Osteoblast (primary cell): ENCODE data around the gene PLSCR4. TPM values are rescaled to one million over a fixed set of nuclear protein-coding genes. Genes with fewer than 3 reads are reported as not detected.
A peak's percentile ranks its signal among the peaks of the same experiment; 100 is the strongest.
"Not testable (repeated sequence)": the region's sequence is repeated elsewhere in the genome, so short reads cannot be mapped to it uniquely, and the experiment has no call there.

Source experiments
- DNase-seq: peaks from one replicate; pipeline ENCODE4 v3.0.0; 2011; ENCODE audit warnings: low spot score, mixed read lengths; ENCODE audit not compliant: insufficient read length; ENCODE audit errors: missing footprints
- H2AFZ ChIP-seq: 2 replicates; pipeline ENCODE4 v1.6.0; 2011; ENCODE audit warnings: mild to moderate bottlenecking, low read length
- H3K27ac ChIP-seq: 2 replicates; pipeline ENCODE4 v1.5.1; 2011; ENCODE audit warnings: mild to moderate bottlenecking, low read depth, low read length, moderate library complexity
- H3K27me3 ChIP-seq: 2 replicates; pipeline ENCODE4 v1.6.0; 2012; ENCODE audit warnings: mild to moderate bottlenecking, control low read depth, inconsistent platforms, low read length, moderate library complexity; ENCODE audit not compliant: insufficient read depth
- H3K36me3 ChIP-seq: 2 replicates; pipeline ENCODE4 v1.5.1; 2011; ENCODE audit warnings: mild to moderate bottlenecking, low read length, control low read depth, moderate library complexity; ENCODE audit not compliant: insufficient read depth
- H3K4me1 ChIP-seq: 2 replicates; pipeline ENCODE4 v1.5.1; 2011; ENCODE audit warnings: mild to moderate bottlenecking, low read length, control low read depth, moderate library complexity; ENCODE audit not compliant: insufficient read depth
- H3K4me2 ChIP-seq: 2 replicates; pipeline ENCODE4 v1.6.0; 2011; ENCODE audit warnings: mild to moderate bottlenecking, low read length; ENCODE audit not compliant: insufficient read depth
- H3K4me3 ChIP-seq: fragments of 200-600 bp; sonication (generic); 3 replicates; pipeline ENCODE4 v1.5.1; 2012; ENCODE audit warnings: mild to moderate bottlenecking, low read length, inconsistent platforms; ENCODE audit not compliant: insufficient read depth
- H3K79me2 ChIP-seq: 2 replicates; pipeline ENCODE4 v1.6.0; 2012; ENCODE audit warnings: mild to moderate bottlenecking, low read length, control low read depth, inconsistent platforms; ENCODE audit not compliant: insufficient read depth
- H3K9me3 ChIP-seq: 2 replicates; pipeline ENCODE4 v1.5.1; 2011; ENCODE audit warnings: low read depth, low read length, control low read depth
- H4K20me1 ChIP-seq: 2 replicates; pipeline ENCODE4 v1.6.0; 2012; ENCODE audit warnings: mild to moderate bottlenecking, low read length, control low read depth; ENCODE audit not compliant: insufficient read depth
- CTCF ChIP-seq: IDR thresholded peaks from 2 replicates; pipeline ENCODE4 v1.5.1; 2011; ENCODE audit warnings: mild to moderate bottlenecking, low read depth, low read length, moderate library complexity; ENCODE audit errors: extremely low read depth
- total RNA-seq: library from RNA; depleted of rRNA; stranded (reverse); fragments of >200 nt; gene quantifications from 2 replicates; pipeline ENCODE4 v1.2.3, GENCODE V29; 2012

The PLSCR4 gene
- 54.6 and 77.8 TPM in 2 replicates for total RNA-seq

- Histone ChIP-seq H3K4me1 (peaks cover 12% of the 10 kb centered on the region), H3K9me3 (no peaks in the 10 kb centered on the region), H3K79me2 (peaks cover 34% of the 10 kb centered on the region), H3K4me3 (peak within 1 kb of the TSS; percentile 92), H3K27me3 (no peaks in the 10 kb centered on the region), H3K4me2 (peak within 1 kb of the TSS; percentile 78), H2AFZ (peak within 1 kb of the TSS; percentile 91), H4K20me1 (no peaks in the 10 kb centered on the region), H3K36me3 (no peaks in the 10 kb centered on the region), H3K27ac (peak within 1 kb of the TSS; percentile 84)
- DNase-seq, result peak; percentile 89
- TF ChIP-seq CTCF, result no peak
Measured at GRCh38 chr3:146250449-146251382, at the start of gene PLSCR4. TSS of gene PLSCR4 (minus strand) at chr3:146251105. CDS start at chr3:146222071, 29,034 bp downstream.

- H3K36me3 ChIP-seq, H3K27me3 ChIP-seq, H3K4me2 ChIP-seq, H3K9me3 ChIP-seq, H3K4me1 ChIP-seq, DNase-seq, H3K79me2 ChIP-seq, H4K20me1 ChIP-seq, H3K27ac ChIP-seq, H2AFZ ChIP-seq, H3K4me3 ChIP-seq: not testable (repeated sequence)
Measured at GRCh38 chr3:146293401-146293800, 42.5 kb upstream of the PLSCR4 start.

- Histone ChIP-seq H3K27me3 (no peaks in the 10 kb centered on the region), H3K36me3 (no peaks in the 10 kb centered on the region), H3K4me2 (no peak overlapping the region), H4K20me1 (no peaks in the 10 kb centered on the region), H2AFZ (peak overlapping the region; percentile 53), H3K27ac (no peak overlapping the region), H3K79me2 (no peaks in the 10 kb centered on the region), H3K4me3 (no peak overlapping the region), H3K9me3 (no peaks in the 10 kb centered on the region), H3K4me1 (peaks cover 9% of the 10 kb centered on the region)
- DNase-seq, result no peak
- TF ChIP-seq CTCF, result no peak
Measured at GRCh38 chr3:146283781-146284445, 33.0 kb upstream of the PLSCR4 start.

GRCh38 chr3:146280864-146281263 is 30.0 kb upstream of the PLSCR4 start:
- Histone ChIP-seq H3K27me3 (no peaks in the 10 kb centered on the region), H3K27ac (no peak overlapping the region), H3K36me3 (no peaks in the 10 kb centered on the region), H3K4me2 (no peak overlapping the region), H4K20me1 (no peaks in the 10 kb centered on the region), H2AFZ (peak overlapping the region; percentile 43), H3K9me3 (no peaks in the 10 kb centered on the region), H3K4me1 (peaks cover 27% of the 10 kb centered on the region), H3K79me2 (no peaks in the 10 kb centered on the region), H3K4me3 (no peak overlapping the region)
- DNase-seq, result no peak
- TF ChIP-seq CTCF, result no peak
